GM12865 (cell line): ENCODE results near the gene BHLHA15.

ENCODE experiments used
- DNase-seq: peaks from one replicate; pipeline ENCODE4 v3.0.0; 2010; ENCODE audit warnings: low read depth
- H3K4me3 ChIP-seq: 2 replicates; pipeline ENCODE4 v1.5.1; 2011; ENCODE audit warnings: mild to moderate bottlenecking, low read depth, low read length, control low read depth
- TF ChIP-seq, protein P1 (sequence below): IDR thresholded peaks from 2 replicates; pipeline ENCODE4 v1.5.1; 2011; ENCODE audit warnings: low read length, control low read depth, low read depth, inconsistent platforms; ENCODE audit not compliant: insufficient read depth; ENCODE audit errors: missing control alignments

BHLHA15 gene

DNA sequence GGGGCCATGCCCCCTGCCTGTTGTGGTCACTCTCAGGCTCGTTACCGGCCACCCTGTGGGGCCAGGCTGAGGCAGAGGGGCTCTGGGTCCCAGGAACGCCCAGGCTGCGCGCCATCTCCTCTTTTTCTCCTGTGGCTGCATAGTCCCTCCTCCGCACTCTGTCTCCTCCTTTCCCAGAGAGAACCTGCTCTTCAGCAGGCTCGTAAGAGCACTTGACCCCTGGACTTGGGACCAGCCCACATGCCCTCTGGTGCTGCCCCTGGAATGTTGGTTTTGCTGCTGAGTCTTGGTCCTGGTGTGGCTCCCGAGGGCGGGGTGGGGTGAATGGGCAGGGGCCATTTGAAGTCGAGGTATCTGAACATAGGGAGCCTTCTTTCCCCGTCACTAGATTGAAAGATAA is 6.6 kb upstream of the BHLHA15 start:
- H3K4me3 ChIP-seq: no peak overlapping the region
- TF ChIP-seq, protein P1, sequence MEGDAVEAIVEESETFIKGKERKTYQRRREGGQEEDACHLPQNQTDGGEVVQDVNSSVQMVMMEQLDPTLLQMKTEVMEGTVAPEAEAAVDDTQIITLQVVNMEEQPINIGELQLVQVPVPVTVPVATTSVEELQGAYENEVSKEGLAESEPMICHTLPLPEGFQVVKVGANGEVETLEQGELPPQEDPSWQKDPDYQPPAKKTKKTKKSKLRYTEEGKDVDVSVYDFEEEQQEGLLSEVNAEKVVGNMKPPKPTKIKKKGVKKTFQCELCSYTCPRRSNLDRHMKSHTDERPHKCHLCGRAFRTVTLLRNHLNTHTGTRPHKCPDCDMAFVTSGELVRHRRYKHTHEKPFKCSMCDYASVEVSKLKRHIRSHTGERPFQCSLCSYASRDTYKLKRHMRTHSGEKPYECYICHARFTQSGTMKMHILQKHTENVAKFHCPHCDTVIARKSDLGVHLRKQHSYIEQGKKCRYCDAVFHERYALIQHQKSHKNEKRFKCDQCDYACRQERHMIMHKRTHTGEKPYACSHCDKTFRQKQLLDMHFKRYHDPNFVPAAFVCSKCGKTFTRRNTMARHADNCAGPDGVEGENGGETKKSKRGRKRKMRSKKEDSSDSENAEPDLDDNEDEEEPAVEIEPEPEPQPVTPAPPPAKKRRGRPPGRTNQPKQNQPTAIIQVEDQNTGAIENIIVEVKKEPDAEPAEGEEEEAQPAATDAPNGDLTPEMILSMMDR: no peak
- DNase-seq: no peak

DNA sequence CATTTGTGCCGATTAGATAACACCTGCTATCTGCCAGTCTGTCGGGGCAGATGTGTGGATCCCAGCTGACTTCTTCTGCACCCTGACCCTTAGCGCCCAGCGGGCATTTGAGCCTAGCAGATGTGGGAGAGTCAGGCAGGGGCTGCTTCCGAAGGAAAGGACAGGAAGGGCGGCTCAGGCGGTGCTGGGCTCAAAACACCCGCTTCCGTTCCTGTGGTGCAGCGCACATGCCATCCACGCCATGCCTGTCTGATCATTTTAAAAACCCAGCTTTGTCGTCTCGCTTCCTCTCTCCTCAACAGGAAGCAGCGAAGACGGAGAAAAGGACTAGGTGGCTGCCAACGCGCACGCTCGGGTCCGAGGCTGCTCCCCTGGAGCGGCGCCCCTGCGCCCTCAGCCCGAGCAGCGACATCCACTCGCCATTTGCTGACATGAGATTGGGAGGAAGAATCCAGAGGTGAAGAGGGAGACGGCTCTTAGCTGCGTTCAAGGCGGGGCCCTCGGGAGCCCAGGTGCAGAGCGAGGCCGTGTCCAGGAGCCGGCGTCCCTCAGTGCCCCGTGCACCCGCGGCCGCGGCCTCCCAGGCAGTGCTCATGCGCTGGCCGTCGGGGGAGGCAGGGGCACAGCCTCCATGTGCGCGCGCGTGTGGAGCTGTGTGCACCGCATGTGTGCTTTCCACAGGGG is 5.9 kb upstream of the BHLHA15 start:
- H3K4me3 ChIP-seq: no peak overlapping the region
- no peak for DNase-seq
- TF ChIP-seq, protein P1: no peak

GRCh38 chr7:98206451-98207330 is 4.5 kb upstream of the BHLHA15 start:
- no peak overlapping the region for H3K4me3 ChIP-seq
- TF ChIP-seq, protein P1: no peak
- DNase-seq: no peak

DNA sequence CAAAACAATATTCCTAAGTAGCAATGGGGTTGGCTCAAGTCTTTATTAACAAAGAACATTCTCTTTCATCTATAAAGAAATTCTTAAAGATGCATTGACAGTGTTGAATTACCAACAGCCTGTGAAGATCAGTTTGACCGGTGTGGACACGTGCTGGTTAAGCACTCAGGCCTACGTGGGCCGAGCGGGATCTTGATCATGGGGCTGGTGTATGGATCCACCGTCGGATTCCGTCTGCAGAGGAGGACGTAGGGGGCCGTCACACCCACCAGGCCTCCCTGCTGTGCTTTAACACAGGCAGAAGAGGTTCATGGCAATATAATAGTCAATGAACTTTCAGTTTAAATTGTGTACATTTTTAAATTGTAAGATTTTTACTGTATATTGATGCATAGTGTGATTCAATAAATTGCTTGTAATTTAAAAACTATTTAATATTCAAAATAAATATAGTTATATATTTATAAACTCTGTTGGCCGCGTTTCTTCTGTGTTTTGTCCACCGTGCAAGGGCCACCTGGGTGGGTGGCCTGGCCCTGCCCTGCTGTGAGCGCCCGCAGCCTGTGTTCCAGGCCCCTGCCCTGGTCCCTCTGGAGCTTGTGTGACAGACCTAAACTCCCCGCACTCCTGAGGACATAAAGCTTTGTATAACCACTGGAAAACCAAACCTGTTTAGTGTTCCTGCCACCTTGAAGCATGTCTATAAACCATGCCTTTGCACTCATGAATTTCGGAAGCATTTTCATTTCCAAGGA is 1.9 kb upstream of the BHLHA15 start:
- no peak for DNase-seq
- TF ChIP-seq, protein P1: no peak
- H3K4me3 ChIP-seq: no peak overlapping the region

DNA sequence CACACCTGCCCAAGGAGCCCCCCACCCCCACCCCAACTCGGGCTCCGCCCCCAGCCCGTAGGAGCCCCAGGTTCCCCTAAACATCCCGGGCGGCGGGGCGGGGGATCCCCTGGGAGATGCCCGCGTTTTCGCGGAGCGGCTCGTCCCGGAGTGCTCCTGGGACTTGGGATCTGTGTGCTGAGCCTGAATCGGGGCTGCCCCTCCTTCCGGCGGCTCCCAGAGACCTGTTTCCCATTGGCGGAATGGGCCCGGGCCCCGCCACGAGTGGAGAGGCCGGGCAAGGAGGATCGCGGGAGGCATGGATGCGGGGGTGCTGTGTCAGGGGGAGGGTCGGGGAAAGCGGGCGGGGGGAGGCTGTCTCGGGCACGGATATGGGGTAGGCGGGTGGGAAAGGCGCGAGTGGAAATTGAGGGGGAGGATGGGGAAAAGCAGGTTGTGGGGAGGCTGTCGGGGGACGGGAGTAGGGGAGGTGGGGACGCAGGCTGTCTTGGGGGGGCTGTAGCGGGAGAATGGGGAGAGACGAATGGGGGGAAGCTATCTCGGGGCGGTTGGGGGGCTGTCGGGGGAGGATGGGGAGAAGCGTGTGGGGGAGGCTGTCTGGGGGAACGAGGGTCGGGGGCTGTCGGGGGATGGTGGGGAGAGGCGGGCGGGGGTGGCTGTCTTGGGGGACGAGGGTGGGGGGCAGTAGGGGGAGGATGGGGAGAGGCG is 572 bp upstream of the BHLHA15 start:
- peak overlapping the region; percentile 19; the same call in 1 of the 2 replicates for H3K4me3 ChIP-seq
- DNase-seq: no peak
- TF ChIP-seq, protein P1: no peak
